SK-N-SH (cell line): ENCODE data around the gene SHPK. TPM values are rescaled to one million over a fixed set of nuclear protein-coding genes. Genes with fewer than 3 reads are reported as not detected.

Experiments
- CTCF ChIA-PET: fragments of 300-600, 350-600 bp; formaldehyde crosslinking; extraction: SDS; loops from one replicate; lab custom pipeline; 2021; lab: Yijun Ruan, JAX
- POLR2A ChIA-PET: fragments of 350-600 bp; sonication (Branson Sonifier 250); formaldehyde crosslinking; extraction: SDS; loops from one replicate; lab custom pipeline; 2020; ENCODE audit warnings: antibody characterized with exemption, inconsistent platforms; lab: Yijun Ruan, JAX
- DNase-seq: peaks from one replicate; pipeline ENCODE4 v3.0.0; 2012
- H2AFZ ChIP-seq: fragments of 200-600 bp; sonication (generic); 2 replicates; pipeline ENCODE4 v1.8.1; 2016; ENCODE audit warnings: antibody characterized with exemption, mild to moderate bottlenecking, low read depth
- H3F3A ChIP-seq: fragments of 200-600 bp; sonication (generic); replicated peaks from 2 replicates; pipeline ENCODE3; 2016; ENCODE audit warnings: antibody characterized with exemption, mild to moderate bottlenecking; ENCODE audit not compliant: insufficient read depth
- H3K27ac ChIP-seq, 2 experiments: fragments of 200-500 bp in 1 of 2; fragments of 200-600 bp in 1 of 2; sonication (Bioruptor generic) in 1 of 2; sonication (generic), shearing (Covaris generic) in 1 of 2; 2 replicates each; pipeline versions ENCODE4 v1.5.1 to v1.6.1; 2014 to 2016; ENCODE audit warnings: low read depth in 2 of 2, inconsistent platforms in 1 of 2, low read length in 1 of 2, mild to moderate bottlenecking in 1 of 2, mixed read lengths in 1 of 2
- H3K27me3 ChIP-seq: fragments of 200-600 bp; sonication (generic), shearing (Covaris generic); 2 replicates; pipeline ENCODE4 v1.6.1; 2016; ENCODE audit warnings: mixed run types; ENCODE audit not compliant: insufficient read depth
- H3K36me3 ChIP-seq, 2 experiments: fragments of 200-500 bp in 1 of 2; fragments of 200-600 bp in 1 of 2; sonication (Bioruptor generic) in 1 of 2; sonication (generic) in 1 of 2; replicated peaks in 1 of 2; 2 replicates each; pipeline versions ENCODE3 to v1.5.1; 2014 to 2016; ENCODE audit warnings: low read length in 1 of 2, mild to moderate bottlenecking in 1 of 2; ENCODE audit not compliant: insufficient read depth in 2 of 2, control insufficient read depth in 1 of 2
- H3K4me1 ChIP-seq, 2 experiments: fragments of 200-500 bp in 1 of 2; fragments of 200-600 bp in 1 of 2; sonication (Bioruptor generic) in 1 of 2; sonication (generic), shearing (Covaris generic) in 1 of 2; 2 replicates each; pipeline versions ENCODE4 v1.5.1 to v1.6.1; 2014 to 2016; ENCODE audit warnings: low read depth in 1 of 2, low read length in 1 of 2, mixed run types in 1 of 2; ENCODE audit not compliant: insufficient read depth in 2 of 2, control insufficient read depth in 1 of 2
- H3K4me2 ChIP-seq: fragments of 200-600 bp; sonication (generic), shearing (Covaris generic); 2 replicates; pipeline ENCODE4 v1.6.1; 2017; ENCODE audit warnings: mixed run types
- H3K4me3 ChIP-seq, 2 experiments: fragments of 200-500 bp in 1 of 2; fragments of 200-600 bp in 1 of 2; sonication (Bioruptor generic) in 1 of 2; sonication (generic), shearing (Covaris generic) in 1 of 2; 2 replicates each; pipeline versions ENCODE4 v1.5.1 to v1.8.1; 2014 to 2016; ENCODE audit warnings: low read depth in 2 of 2, inconsistent platforms in 1 of 2, low read length in 1 of 2, mild to moderate bottlenecking in 1 of 2, mixed read lengths in 1 of 2, moderate library complexity in 1 of 2
- H3K79me2 ChIP-seq: fragments of 200-600 bp; sonication (generic); 2 replicates; pipeline ENCODE4 v1.8.1; 2017; ENCODE audit warnings: mild to moderate bottlenecking; ENCODE audit not compliant: insufficient read depth
- H3K9ac ChIP-seq: fragments of 200-600 bp; sonication (generic); 2 replicates; pipeline ENCODE4 v1.6.1; 2017; ENCODE audit warnings: mixed run types
- H3K9me2 ChIP-seq: fragments of 200-600 bp; sonication (generic); 2 replicates; pipeline ENCODE4 v1.6.1; 2017; ENCODE audit warnings: mixed run types
- H3K9me3 ChIP-seq: fragments of 200-600 bp; sonication (generic); 2 replicates; pipeline ENCODE4 v1.6.1; 2017; ENCODE audit warnings: mixed run types, mild to moderate bottlenecking, moderate library complexity
- H4K20me1 ChIP-seq: fragments of 200-600 bp; sonication (generic); 2 replicates; pipeline ENCODE4 v1.6.1; 2017; ENCODE audit warnings: mild to moderate bottlenecking, mixed run types; ENCODE audit not compliant: insufficient read depth
- CHD2 ChIP-seq: fragments of 150-350 bp; IDR thresholded peaks from 2 replicates; pipeline ENCODE4 v1.6.1; 2018; ENCODE audit warnings: low read length; ENCODE audit not compliant: partially characterized antibody
- CTCF ChIP-seq: fragments of 200-600 bp; sonication (generic); IDR thresholded peaks from 2 replicates; pipeline ENCODE4 v1.6.1; 2017; ENCODE audit warnings: antibody characterized with exemption, mild to moderate bottlenecking, moderate library complexity
- ELF1 ChIP-seq: IDR thresholded peaks from 2 replicates; pipeline ENCODE4 v1.4.0; 2012
- FOSL2 ChIP-seq: IDR thresholded peaks from 2 replicates; pipeline ENCODE4 v1.4.0; 2012; ENCODE audit warnings: low read depth, mild to moderate bottlenecking, moderate library complexity, borderline replicate concordance
- FOXM1 ChIP-seq: IDR thresholded peaks from 2 replicates; pipeline ENCODE4 v1.4.0; 2012; ENCODE audit warnings: low read depth, mild to moderate bottlenecking
- GABPA ChIP-seq: IDR thresholded peaks from 2 replicates; pipeline ENCODE4 v1.4.0; 2012; ENCODE audit warnings: low read depth, mild to moderate bottlenecking
- IRF3 ChIP-seq: fragments of 150-350 bp; IDR thresholded peaks from 2 replicates; pipeline ENCODE4 v1.6.1; 2016; ENCODE audit warnings: mild to moderate bottlenecking, low read depth, low read length
- JUND ChIP-seq: IDR thresholded peaks from 2 replicates; pipeline ENCODE4 v1.4.0; 2012
- MEF2A ChIP-seq: IDR thresholded peaks from 2 replicates; pipeline ENCODE4 v1.4.0; 2012; ENCODE audit warnings: low read depth, borderline replicate concordance
- MXI1 ChIP-seq: IDR thresholded peaks from 2 replicates; pipeline ENCODE4 v1.6.1; 2012; ENCODE audit warnings: mild to moderate bottlenecking, low read depth, low read length, improper control_type of control experiment
- NFIC ChIP-seq: IDR thresholded peaks from 2 replicates; pipeline ENCODE4 v1.4.0; 2012; ENCODE audit warnings: borderline replicate concordance
- PBX3 ChIP-seq: IDR thresholded peaks from 2 replicates; pipeline ENCODE4; 2012
- POLR2AphosphoS5 ChIP-seq: IDR thresholded peaks from 2 replicates; pipeline ENCODE4 v1.6.1; 2012; ENCODE audit warnings: low read depth, low read length
- RAD21 ChIP-seq: IDR thresholded peaks from 2 replicates; pipeline ENCODE4 v1.6.1; 2012; ENCODE audit warnings: mild to moderate bottlenecking, low read length
- RFX5 ChIP-seq: IDR thresholded peaks from 2 replicates; pipeline ENCODE4 v1.6.1; 2012; ENCODE audit warnings: mild to moderate bottlenecking, improper control_type of control experiment, low read length
- RXRA ChIP-seq: IDR thresholded peaks from 2 replicates; pipeline ENCODE4 v1.4.0; 2012; ENCODE audit warnings: low read depth, mild to moderate bottlenecking, borderline replicate concordance
- SIN3A ChIP-seq: IDR thresholded peaks from 2 replicates; pipeline ENCODE4 v1.6.1; 2012; ENCODE audit warnings: low read depth, mild to moderate bottlenecking, low read length, moderate library complexity, borderline replicate concordance
- SMC3 ChIP-seq: IDR thresholded peaks from 2 replicates; pipeline ENCODE4 v1.6.1; 2012; ENCODE audit warnings: low read depth, low read length, improper control_type of control experiment
- TCF12 ChIP-seq: IDR thresholded peaks from 2 replicates; pipeline ENCODE4 v1.4.0; 2012
- TEAD4 ChIP-seq: IDR thresholded peaks from 2 replicates; pipeline ENCODE4 v1.4.0; 2012; ENCODE audit warnings: mild to moderate bottlenecking, borderline replicate concordance; ENCODE audit not compliant: insufficient read depth
- WGBS: methylation state at CpG from one replicate; pipeline ENCODE4 v1.1.6; 2017; ENCODE audit warnings: low lambda C conversion rate; 5-methylcytosine and 5-hydroxymethylcytosine counted together
- polyA plus RNA-seq, 3 experiments: library from polyadenylated mRNA; depleted of rRNA; stranded (reverse); fragments of >200 nt; gene quantifications; 2 replicates each; pipeline ENCODE4 v1.2.3, GENCODE V29; 2012
- TF ChIP-seq, protein P1 (sequence below): fragments of 150-350 bp; IDR thresholded peaks from 2 replicates; pipeline ENCODE4 v1.6.1; 2017; ENCODE audit warnings: antibody characterized with exemption, low read length, low read depth, borderline replicate concordance
- TF ChIP-seq, protein P2 (sequence below): IDR thresholded peaks from 2 replicates; pipeline ENCODE4 v1.4.0; 2012; ENCODE audit warnings: low read depth
- TF ChIP-seq, protein P3 (sequence below): IDR thresholded peaks from 2 replicates; pipeline ENCODE4 v1.4.0; 2012; ENCODE audit warnings: low read depth, borderline replicate concordance

The SHPK gene
- polyA plus RNA-seq, 1 of the 3 experiments (the other 2 are of a cell fraction), result 9.0 TPM

GRCh38 chr17:3592216-3592860 is 43.7 kb downstream of the SHPK start:
- Histone ChIP-seq H3K9ac (no peak overlapping the region), H3K27me3 (no peaks in the 10 kb centered on the region), H3K4me1 (peaks cover 5 to 15% of the 10 kb centered on the region in 2 experiments; a peak in 2 of 4 replicates), H2AFZ (no peak overlapping the region), H3K9me2 (no peaks in the 10 kb centered on the region), H4K20me1 (no peaks in the 10 kb centered on the region), H3K36me3 (peaks cover 0 to 8% of the 10 kb centered on the region in 2 experiments), H3K9me3 (no peaks in the 10 kb centered on the region), H3K4me3 (no peak overlapping the region), H3K79me2 (no peaks in the 10 kb centered on the region), H3K27ac (no peak overlapping the region), H3F3A (no peaks in the 10 kb centered on the region), H3K4me2 (no peak overlapping the region)
- no peak for DNase-seq
- TF ChIP-seq, protein P1, sequence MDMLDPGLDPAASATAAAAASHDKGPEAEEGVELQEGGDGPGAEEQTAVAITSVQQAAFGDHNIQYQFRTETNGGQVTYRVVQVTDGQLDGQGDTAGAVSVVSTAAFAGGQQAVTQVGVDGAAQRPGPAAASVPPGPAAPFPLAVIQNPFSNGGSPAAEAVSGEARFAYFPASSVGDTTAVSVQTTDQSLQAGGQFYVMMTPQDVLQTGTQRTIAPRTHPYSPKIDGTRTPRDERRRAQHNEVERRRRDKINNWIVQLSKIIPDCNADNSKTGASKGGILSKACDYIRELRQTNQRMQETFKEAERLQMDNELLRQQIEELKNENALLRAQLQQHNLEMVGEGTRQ, result no peak
- TF ChIP-seq RXRA (no peak), SIN3A (no peak), MEF2A (no peak), POLR2AphosphoS5 (no peak), TCF12 (no peak), CHD2 (no peak), RFX5 (no peak), IRF3 (no peak)
- TF ChIP-seq, protein P2, sequence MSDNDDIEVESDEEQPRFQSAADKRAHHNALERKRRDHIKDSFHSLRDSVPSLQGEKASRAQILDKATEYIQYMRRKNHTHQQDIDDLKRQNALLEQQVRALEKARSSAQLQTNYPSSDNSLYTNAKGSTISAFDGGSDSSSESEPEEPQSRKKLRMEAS, result no peak
- 88% methylated on average over 13 of the region's 15 CpGs for WGBS
- ChIA-PET POLR2A (no interaction called here), CTCF (interaction anchor here (1.5 kb wide), 1 partner anchor 10 kb away, joined by 4 read pairs; no protein-coding TSS in a partner anchor)

GRCh38 chr17:3590768-3591167 is 45.3 kb downstream of the SHPK start:
- CTCF ChIA-PET, result interaction anchor here (1.5 kb wide), 1 partner anchor 12 kb away, joined by 4 read pairs; no protein-coding TSS in a partner anchor
- no peak for DNase-seq
- no peaks in the 10 kb centered on the region for H3K9me3 ChIP-seq
- WGBS, result 69% methylated on average over 6 of the region's 15 CpGs
- peaks cover 5 to 15% of the 10 kb centered on the region in 2 experiments; a peak in 2 of 4 replicates for H3K4me1 ChIP-seq
- no peaks in the 10 kb centered on the region for H3K27me3 ChIP-seq
- H3K9ac ChIP-seq, result no peak overlapping the region
- POLR2A ChIA-PET, result no interaction called here
- no peak overlapping the region for H3K4me3 ChIP-seq
- no peak overlapping the region for H2AFZ ChIP-seq
- H3K36me3 ChIP-seq, result peaks cover 0 to 11% of the 10 kb centered on the region in 2 experiments
- no peaks in the 10 kb centered on the region for H3F3A ChIP-seq
- no peak overlapping the region for H3K27ac ChIP-seq
- H3K4me2 ChIP-seq, result no peak overlapping the region
- no peaks in the 10 kb centered on the region for H3K9me2 ChIP-seq
- no peaks in the 10 kb centered on the region for H4K20me1 ChIP-seq
- H3K79me2 ChIP-seq, result no peaks in the 10 kb centered on the region
- TF ChIP-seq NFIC (no peak), RAD21 (no peak), SMC3 (no peak), CTCF (no peak), CHD2 (no peak), JUND (no peak), MXI1 (no peak), PBX3 (no peak), TEAD4 (no peak), ELF1 (no peak), FOXM1 (no peak), FOSL2 (no peak), RFX5 (no peak), GABPA (no peak), RXRA (no peak)
- TF ChIP-seq, protein P2, result no peak
- TF ChIP-seq, protein P3, sequence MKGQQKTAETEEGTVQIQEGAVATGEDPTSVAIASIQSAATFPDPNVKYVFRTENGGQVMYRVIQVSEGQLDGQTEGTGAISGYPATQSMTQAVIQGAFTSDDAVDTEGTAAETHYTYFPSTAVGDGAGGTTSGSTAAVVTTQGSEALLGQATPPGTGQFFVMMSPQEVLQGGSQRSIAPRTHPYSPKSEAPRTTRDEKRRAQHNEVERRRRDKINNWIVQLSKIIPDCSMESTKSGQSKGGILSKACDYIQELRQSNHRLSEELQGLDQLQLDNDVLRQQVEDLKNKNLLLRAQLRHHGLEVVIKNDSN, result no peak
